RPMI8226 (cell line): ENCODE data around the gene CFAP119.

Experiments
- DNase-seq: peaks from one replicate; pipeline ENCODE4 v3.0.0-alpha.2; 2015

CFAP119 gene

GRCh38 chr16:30760577-30761426, 1.1 kb downstream of the CFAP119 start:
- DNase-seq: no peak

DNA sequence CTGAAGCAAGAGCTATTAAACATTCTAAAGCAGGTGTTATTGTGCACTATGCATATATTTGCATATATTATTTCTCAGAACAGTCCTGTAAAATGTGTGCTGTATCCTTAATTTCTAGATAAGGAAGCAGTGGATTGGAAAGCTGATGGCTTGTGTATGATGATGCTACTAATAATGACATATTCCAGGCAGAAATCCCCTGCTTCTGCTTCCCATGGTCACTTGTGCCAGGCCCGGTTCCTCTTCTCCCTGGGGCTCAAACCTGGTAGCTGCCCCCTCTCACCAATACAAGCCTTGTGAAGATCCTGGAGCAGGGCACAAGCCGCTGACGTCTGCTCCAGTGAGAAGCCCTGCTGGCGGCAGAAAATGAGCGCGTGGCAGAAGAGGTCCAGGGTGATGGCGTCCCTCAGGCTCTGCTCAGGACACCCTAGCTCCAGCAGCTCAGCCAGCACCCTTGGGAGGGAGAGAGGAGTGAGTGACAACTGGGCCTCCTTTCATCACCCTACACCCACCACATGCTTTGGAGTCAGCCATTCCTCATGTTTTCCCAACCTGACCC, 1.8 kb downstream of the CFAP119 start:
- DNase-seq: no peak

GRCh38 chr16:30758988-30759491, 2.8 kb downstream of the CFAP119 start:
- peak; percentile 46 for DNase-seq

- no peak for DNase-seq
These were observed 4.5 kb downstream of the CFAP119 start for GRCh38 chr16:30757316-30757715.

DNA sequence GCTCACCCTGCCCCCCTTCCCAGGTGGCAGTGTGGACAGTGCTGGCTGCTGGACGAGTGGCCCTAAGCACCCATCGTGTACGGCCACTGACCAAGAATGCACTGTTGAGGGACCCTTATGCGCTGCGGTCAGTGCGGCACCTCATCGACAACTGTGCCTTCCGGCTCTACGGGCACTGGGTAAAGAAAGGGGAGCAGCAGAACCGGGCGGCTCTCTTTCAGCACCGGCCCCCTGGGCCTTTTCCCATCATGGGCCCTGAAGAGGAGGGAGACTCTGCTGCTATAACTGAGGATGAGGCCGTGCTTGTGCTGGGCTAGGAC, 5.1 kb downstream of the CFAP119 start:
- no peak for DNase-seq

DNA sequence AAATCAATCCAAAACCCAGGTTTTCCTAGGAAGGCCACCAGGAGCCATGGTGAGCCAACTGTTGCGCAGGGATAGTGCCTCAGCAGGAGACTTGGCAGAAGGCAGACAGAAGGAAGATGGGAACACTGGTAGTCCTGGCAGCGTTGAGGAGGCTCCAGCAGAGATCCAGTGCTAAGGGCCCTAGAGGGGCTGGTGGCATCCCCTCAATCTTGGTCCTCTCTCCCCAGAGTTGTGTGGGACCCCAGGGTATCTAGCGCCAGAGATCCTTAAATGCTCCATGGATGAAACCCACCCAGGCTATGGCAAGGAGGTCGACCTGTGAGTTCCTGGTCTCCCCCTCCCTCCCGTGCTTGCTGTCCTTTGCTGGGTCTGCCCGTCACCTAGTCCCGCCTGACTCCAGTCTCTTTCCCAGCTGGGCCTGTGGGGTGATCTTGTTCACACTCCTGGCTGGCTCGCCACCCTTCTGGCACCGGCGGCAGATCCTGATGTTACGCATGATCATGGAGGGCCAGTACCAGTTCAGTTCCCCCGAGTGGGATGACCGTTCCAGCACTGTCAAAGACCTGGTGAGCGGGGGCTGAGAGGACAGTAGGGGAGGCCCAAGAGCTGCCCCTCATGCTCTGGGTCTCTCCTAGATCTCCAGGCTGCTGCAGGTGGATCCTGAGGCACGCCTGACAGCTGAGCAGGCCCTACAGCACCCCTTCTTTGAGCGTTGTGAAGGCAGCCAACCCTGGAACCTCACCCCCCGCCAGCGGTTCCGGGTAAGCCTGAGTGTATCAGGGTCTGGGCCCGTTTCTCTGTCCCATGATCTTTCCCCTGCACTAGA, 5.7 kb downstream of the CFAP119 start:
- no peak for DNase-seq

- DNase-seq: no peak
These were observed 8.3 kb downstream of the CFAP119 start for GRCh38 chr16:30753596-30753995.

- DNase-seq: no peak
These were observed 10.9 kb downstream of the CFAP119 start for GRCh38 chr16:30750876-30751465.

- DNase-seq: no peak
These were observed 11.7 kb downstream of the CFAP119 start for GRCh38 chr16:30750201-30750600.

- DNase-seq: peak; percentile 46
These were observed 13.0 kb downstream of the CFAP119 start for GRCh38 chr16:30748634-30749445.

GRCh38 chr16:30747799-30748633, 13.8 kb downstream of the CFAP119 start, which contains the start of gene PHKG2:
Gene PHKG2, plus strand, starts transcription at chr16:30748425. Its CDS starts 396 bp downstream, at chr16:30748821.
- DNase-seq: peak; percentile 100

- no peak for DNase-seq
These were observed 14.5 kb downstream of the CFAP119 start for GRCh38 chr16:30747331-30747730.

GRCh38 chr16:30746638-30747175, 15.2 kb downstream of the CFAP119 start:
- DNase-seq: no peak

- no peak for DNase-seq
These were observed 16.8 kb downstream of the CFAP119 start for GRCh38 chr16:30745082-30745481.

- no peak for DNase-seq
These were observed 17.7 kb downstream of the CFAP119 start for GRCh38 chr16:30744183-30744582.

- no peak for DNase-seq
These were observed 18.1 kb downstream of the CFAP119 start for GRCh38 chr16:30743716-30744115.

- DNase-seq: no peak
These were observed 20.4 kb downstream of the CFAP119 start for GRCh38 chr16:30741461-30741914.

DNA sequence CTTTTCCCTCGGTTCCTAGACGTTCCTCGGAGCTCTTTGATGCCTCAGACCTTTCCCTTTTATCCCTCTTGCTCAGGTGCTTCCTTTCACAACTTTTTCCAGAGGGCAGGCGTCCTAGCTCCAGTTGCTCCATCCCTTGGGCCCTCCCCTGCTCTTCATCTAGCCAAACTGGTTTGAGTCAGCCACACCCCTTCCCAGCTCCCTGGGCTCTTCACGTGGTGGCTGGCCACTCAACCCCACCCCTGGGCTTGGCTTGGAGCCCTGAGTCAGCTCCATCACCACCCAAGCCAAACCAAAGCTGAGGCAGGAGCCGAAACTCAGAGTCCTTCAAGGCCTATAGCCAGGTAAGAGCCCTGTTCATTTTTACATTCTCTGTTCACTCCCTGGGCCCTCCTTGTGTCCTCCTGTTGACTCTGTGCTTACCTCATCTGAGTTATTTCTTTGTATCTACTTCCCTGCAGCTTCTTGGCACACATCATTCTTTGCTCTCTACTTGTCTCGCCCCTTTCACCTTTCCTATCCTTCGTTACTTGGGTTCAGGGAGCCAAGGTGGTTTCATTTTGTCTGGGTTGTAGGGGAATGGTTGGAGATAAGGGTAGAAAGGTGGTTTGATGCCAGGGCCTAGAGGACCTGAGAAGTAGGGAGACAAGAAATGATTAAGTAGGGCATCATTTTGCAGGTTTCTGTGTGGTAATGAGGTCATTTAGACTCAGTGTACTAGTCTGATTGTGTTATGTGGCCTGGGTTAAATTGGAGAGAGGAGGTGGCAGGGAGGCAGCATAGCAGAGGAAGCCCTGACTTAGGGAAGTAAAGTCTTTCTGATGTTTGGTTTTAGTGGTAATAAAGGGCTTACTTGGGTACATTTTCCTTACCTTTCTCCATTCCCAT, 21.3 kb downstream of the CFAP119 start:
- no peak for DNase-seq
